ENCODE measurements around the gene KCNJ9.

GRCh38 chr1:160092366-160093068 is 11.2 kb downstream of the KCNJ9 start:
- TF ChIP-seq POLR2A (IDR thresholded peaks at IDR 0.05; ENCODE audit: low read depth, low read length): no peak
- TF ChIP-seq POLR2AphosphoS5 (IDR thresholded peaks at IDR 0.05; ENCODE audit: low read depth, low read length): no peak
- no peak for TF ChIP-seq TAF1 (IDR thresholded peaks at IDR 0.05; ENCODE audit: borderline replicate concordance, low read depth, low read length)
